ENCODE measurements around the gene DUSP15.

Gene DUSP15

DNA sequence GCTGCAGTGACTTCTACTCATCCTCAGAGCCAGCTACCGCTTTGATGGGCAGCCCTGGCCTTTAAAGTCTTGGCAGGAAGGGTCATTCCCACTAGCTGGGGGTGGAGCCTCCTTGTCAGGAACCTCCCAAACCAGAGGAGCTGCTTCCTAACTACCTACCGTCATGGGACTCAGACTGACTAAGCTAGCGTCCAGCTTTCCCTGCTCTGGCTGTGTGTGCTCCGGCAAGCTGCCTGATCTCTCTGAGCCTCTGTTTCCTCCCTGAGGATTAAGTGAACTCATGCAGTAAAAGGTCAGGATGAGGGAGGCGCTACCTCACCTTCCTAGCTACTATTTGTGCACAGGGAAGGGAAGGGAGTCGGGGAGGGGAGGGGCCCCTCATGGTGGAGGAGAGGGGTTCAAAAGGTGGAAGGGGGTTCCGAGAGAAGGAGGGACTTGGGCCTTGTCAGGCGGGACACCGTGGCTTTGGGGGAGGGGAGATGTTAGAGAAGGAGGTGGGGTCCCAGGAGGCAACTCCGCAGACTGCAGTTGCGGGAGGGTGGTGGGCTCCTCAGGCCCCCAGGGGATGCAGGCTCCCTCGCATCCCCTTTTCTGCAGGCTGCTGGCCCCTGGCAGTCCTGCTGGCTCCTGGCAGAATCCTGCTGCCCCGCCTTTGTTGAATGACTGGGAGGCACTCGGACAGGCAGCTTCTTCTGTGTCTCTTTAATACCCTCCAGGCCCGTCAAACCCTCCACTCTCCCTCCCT lies 9.8 kb downstream of the DUSP15 start:
- DNase-seq (no peak), ATAC-seq (no peak)

- ATAC-seq, result no peak
These were observed 10.3 kb downstream of the DUSP15 start for GRCh38 chr20:31859998-31860380.

GRCh38 chr20:31859266-31859997 lies 10.9 kb downstream of the DUSP15 start:
- ATAC-seq (no peak), DNase-seq (no peak)

More at GRCh38 chr20:31859998-31860380, 10.3 kb downstream of the DUSP15 start:
- DNase-seq, result no peak

DNA sequence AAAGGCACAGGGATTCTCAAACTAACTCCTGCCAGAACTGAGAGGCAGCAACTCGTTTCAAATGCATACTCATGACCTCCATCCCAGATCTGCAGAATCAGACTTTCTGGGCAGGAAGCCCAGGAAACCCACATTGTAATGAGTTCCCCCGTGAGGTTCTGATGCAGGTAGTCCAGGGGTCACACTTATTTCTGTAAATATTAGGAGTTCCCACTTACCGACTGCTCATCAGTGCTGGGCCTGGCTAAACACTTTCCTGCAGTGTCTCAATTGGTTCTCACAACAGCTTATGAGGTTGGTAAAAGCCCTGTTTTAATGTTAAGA lies 11.6 kb downstream of the DUSP15 start:
- DNase-seq, result no peak
- ATAC-seq, result no peak

GRCh38 chr20:31857861-31858759 lies 12.2 kb downstream of the DUSP15 start:
- ATAC-seq, result no peak
- no peak for DNase-seq

- ATAC-seq (no peak), DNase-seq (no peak)
These were observed 13.8 kb downstream of the DUSP15 start for GRCh38 chr20:31856516-31856915.

DNA sequence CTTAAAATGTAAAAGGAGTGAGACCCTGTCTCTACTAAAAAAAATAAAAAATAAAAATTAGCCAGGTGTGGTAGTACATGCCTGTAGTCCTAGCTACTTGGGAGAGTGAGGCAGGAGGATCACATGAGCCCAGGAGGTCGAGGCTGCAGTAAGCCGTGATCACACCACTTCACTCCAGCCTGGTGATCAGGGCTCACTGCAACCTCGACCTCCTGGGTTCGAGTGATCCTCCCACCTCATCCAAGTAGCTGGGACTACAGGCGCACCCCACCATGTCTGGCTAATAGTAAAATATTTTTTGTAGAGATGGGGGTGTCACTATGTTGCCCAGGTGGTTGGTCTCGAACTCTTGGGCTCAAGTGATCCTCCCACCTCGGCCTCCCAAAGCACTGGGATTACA lies 16.8 kb downstream of the DUSP15 start:
- DNase-seq (no peak), ATAC-seq (no peak)

- DNase-seq (no peak), ATAC-seq (no peak)
These were observed 18.9 kb downstream of the DUSP15 start for GRCh38 chr20:31851240-31851955.

- DNase-seq, result no peak
- no peak for ATAC-seq
These were observed 20.9 kb downstream of the DUSP15 start for GRCh38 chr20:31849306-31849930.

GRCh38 chr20:31848088-31848999 lies 22.0 kb downstream of the DUSP15 start:
- DNase-seq, result no peak
- no peak for ATAC-seq

DNA sequence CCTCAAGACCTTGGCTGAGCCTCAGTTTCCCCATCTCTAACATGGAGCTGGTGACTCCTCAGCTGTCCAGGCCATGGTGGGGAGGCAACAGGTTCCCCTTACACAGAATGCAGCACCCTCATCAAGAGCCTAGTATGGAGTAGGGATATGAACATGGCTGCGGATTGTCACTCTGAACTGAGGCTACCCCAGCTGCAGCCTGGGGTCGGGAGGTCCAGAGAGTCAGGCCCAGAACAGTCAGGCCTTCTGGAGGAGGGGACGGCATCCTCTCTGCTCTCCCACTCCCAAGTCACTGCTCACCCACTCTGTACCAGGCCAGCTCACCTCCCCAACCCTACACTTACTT lies 23.6 kb downstream of the DUSP15 start:
- ATAC-seq (no peak), DNase-seq (no peak)

DNA sequence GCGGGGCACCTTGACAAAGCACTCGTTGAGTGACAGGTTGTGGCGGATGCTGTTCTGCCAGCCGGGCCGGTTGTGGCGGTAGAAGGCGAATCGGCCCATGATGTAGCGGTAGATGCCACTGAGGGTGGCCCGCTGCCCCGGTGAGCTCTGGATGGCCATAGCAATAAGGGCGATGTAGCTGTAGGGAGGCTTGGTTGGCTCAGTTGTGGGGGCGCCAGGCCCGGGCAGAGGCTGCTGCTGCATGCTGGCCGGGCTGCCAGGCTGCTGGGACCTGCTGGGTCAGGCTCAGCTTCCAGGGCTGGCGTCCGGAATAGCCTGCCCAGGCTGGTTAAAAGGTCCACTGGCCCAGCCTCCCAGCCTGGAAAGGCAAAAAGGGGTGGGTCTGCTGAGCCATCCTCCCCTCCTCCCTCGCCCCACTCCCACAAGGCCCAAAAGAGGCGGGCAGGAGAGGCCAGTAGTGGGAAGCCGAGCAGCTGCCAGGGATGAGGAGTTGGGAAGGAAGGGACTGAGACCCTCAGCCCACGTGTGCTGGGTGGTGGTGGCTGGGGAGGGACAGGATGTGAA lies 24.9 kb downstream of the DUSP15 start, which contains the start of gene FOXS1:
TSS of gene FOXS1 (minus strand) at position 305 of the 564 bp plus-strand sequence. CDS start at position 243, 62 bp downstream.
- no peak for DNase-seq
- ATAC-seq, result no peak

DNA sequence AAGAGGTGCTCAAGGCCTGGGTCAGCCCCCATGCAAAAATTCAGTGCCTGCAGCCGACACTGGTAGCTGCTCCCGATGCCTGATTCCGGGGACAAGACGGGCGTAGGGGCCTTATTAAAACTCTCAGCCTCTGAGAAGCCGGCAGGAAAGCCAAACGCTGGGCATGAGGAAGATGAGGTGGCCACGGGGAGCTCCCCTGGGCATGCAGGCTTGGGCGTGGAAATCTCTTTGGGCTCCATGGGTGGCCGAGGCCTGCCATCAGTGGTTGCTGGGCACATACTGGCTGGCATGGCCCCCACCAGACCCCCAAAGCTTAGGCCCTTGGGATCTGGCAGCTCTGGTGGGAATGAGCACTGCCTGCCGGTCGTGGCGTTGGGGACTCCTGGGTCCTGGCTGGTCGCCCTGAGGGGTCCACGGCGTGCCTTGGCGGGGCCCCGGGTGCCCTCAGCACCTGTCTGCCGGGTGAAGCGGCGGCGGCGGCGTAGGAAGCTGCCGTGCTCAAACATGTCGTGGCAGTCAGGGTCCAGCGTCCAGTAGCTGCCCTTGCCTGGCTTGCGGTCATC lies 25.5 kb downstream of the DUSP15 start:
- DNase-seq (no peak), ATAC-seq (no peak)

GRCh38 chr20:31843881-31844280 lies 26.4 kb downstream of the DUSP15 start:
- ATAC-seq, result no peak
- no peak for DNase-seq

GRCh38 chr20:31843288-31843687 lies 27.0 kb downstream of the DUSP15 start:
- DNase-seq (no peak), ATAC-seq (no peak)

DNA sequence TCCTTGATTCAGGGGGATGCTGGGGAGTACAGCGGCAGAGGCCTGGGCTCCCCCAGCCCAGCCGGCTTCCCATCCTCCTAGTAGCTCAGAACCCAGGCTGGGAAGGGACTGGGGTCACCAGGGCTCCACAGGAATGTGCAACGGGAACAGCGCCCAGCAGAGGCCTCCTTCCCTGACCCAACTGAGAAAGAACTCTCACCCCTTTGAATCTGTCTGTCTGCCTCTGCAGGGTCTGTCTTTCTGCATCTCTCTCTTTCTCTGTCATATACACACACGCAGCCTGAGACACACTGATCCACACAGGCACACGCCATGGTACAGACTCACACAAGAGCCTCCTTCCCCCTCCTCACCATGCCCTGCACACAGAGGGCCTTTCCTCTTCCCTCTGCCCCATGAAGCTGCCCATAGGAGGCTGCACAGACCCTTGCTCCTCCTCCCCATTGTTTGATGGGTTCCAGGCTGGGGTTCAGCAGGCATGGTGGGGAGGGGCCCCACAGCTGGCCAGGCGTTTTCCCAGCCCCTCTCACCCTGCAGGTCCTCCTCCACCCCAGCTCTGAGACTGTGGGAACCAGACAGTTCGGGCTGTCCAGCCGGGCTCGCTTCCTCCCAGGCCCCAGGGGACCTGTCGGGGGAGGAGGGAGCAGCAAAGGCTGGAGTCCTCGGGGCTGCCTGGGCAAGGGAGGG lies 27.7 kb downstream of the DUSP15 start:
- DNase-seq, result no peak
- no peak for ATAC-seq

GRCh38 chr20:31841928-31842327 lies 28.4 kb downstream of the DUSP15 start:
- no peak for DNase-seq
- no peak for ATAC-seq

DNA sequence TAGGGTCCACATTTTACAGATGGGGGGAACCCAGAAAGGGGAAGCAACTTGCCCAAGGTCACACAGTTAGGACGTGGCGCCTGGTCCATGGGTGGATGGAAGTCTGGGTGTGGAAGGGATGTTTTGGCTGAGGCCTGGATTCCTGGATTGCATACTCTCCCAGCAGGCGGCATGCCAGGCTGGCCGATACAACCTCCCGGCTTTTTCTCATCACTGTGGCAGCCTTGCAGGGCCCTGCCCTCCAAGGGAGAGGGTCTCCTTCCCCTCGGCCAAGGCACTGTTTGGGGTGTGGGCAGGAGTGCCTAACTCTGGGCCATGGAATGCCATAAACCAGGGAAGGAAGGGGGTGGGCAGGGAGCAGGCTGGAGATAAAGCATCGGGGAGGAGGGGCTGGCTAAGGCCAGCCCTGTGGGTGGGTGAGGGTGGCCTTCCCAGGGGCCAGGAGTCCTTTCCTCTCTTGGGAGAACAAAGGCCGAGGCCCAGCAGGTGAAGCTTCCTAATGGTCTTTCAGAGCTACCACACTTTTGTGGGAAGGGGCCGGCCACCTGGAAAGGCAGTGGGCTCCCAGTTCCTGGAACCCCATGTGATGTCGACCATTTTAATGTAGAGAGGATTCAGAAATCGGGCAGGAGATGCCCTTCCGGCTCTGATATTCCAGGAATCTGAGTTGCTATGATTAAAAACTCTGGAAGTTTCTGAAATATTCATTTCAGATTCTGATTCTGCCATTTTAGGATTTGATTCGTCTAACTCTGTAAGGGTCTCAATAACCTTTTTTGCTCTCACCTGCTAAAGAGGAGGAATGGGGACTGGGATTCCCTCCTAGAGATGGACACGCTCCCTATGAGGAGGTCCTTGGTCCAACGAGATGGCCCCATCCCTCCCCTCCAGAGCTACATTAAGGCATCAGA lies 29.2 kb downstream of the DUSP15 start:
- ATAC-seq (no peak), DNase-seq (no peak)

Measured in stimulated activated naive CD8-positive, alpha-beta T cell treated with anti-CD3 and anti-CD28 coated beads, Interleukin-15, Interleukin-2, amounts not matched to agents 100 U/mL and 50 U/mL, for 24 hours (primary cell).